SU-DHL-6 (cell line): ENCODE results near the gene ZSWIM7.
"Not testable (repeated sequence)": the region's sequence is repeated elsewhere in the genome, so short reads cannot be mapped to it uniquely, and the experiment has no call there.

Experiments
- EZH2phosphoT487 ChIP-seq: fragments of 200-600 bp; sonication (generic), shearing (Covaris generic); conservative IDR thresholded peaks from 2 replicates; pipeline ENCODE4 v1.6.1; 2018; ENCODE audit warnings: mild to moderate bottlenecking, antibody characterized with exemption, low read length, moderate library complexity, mixed read lengths
- TF ChIP-seq, protein P1 (sequence below): fragments of 200-600 bp; sonication (generic); IDR thresholded peaks from one replicate; pipeline ENCODE4 v1.5.1; 2017; ENCODE audit warnings: antibody characterized with exemption, mild to moderate bottlenecking, low read length, moderate library complexity; ENCODE audit not compliant: insufficient read depth, poor library complexity, severe bottlenecking

DNA sequence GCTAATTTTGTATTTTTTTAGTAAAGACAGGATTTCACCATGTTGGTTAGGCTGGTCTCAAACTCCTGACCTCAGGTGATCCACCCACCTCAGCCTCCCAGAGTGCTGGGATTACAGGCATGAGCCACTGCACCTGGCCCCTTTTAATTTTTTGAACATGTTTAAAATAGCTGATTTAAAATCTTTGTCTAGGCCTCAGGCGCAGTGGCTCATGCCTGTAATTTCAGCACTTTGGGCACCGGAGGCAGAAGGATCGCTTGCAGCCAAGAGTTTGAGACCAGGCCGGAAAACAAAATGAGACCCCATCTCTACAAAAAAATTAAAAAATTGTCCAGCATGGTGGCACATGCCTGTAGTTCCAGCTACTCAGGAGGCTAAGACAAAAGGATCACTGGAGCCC is 63.0 kb downstream of the ZSWIM7 start:
- TF ChIP-seq EZH2phosphoT487, result not testable (repeated sequence)
- TF ChIP-seq, protein P1, sequence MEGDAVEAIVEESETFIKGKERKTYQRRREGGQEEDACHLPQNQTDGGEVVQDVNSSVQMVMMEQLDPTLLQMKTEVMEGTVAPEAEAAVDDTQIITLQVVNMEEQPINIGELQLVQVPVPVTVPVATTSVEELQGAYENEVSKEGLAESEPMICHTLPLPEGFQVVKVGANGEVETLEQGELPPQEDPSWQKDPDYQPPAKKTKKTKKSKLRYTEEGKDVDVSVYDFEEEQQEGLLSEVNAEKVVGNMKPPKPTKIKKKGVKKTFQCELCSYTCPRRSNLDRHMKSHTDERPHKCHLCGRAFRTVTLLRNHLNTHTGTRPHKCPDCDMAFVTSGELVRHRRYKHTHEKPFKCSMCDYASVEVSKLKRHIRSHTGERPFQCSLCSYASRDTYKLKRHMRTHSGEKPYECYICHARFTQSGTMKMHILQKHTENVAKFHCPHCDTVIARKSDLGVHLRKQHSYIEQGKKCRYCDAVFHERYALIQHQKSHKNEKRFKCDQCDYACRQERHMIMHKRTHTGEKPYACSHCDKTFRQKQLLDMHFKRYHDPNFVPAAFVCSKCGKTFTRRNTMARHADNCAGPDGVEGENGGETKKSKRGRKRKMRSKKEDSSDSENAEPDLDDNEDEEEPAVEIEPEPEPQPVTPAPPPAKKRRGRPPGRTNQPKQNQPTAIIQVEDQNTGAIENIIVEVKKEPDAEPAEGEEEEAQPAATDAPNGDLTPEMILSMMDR, result not testable (repeated sequence)
